ENCODE measurements around the gene CD46. TPM values are rescaled to one million over a fixed set of nuclear protein-coding genes. Genes with fewer than 3 reads are reported as not detected.

The CD46 gene
- polyA plus RNA-seq, 1 experiment = 61.7 TPM

GRCh38 chr1:207824691-207825408 is 73.0 kb downstream of the CD46 start:
- no peaks in the 10 kb centered on the region; the same call in 1 of the 2 replicates for H3K36me3 ChIP-seq (ENCODE audit: control insufficient read depth, insufficient read depth, low read length)
- H3K4me3 ChIP-seq (ENCODE audit: low read depth, low read length) = no peak overlapping the region
- ChIA-PET CTCF (interaction anchor here (0.7 to 20.7 kb wide), 11 partner anchors 8 to 316 kb away, joined by 3 to 332 read pairs (median 4); no protein-coding TSS in a partner anchor), POLR2A (interaction anchor here (0.6 kb wide), 1 partner anchor 44 kb away, joined by 5 read pairs; no protein-coding TSS in a partner anchor)
- no peak for TF ChIP-seq CTCF (IDR thresholded peaks at IDR 0.05; ENCODE audit: insufficient read depth, low read depth, low read length)
- no peaks in the 10 kb centered on the region for H3K27me3 ChIP-seq (ENCODE audit: control insufficient read depth, insufficient read depth, low read length)
- no peak for DNase-seq (ENCODE audit: low read depth)

GRCh38 chr1:207825409-207825695 is 73.5 kb downstream of the CD46 start:
- 0 out of 2 replicates have a peak overlapping the region, but pooled peaks have one; percentile 15 for H3K4me3 ChIP-seq (ENCODE audit: low read depth, low read length)
- no peak for TF ChIP-seq CTCF (IDR thresholded peaks at IDR 0.05; ENCODE audit: insufficient read depth, low read depth, low read length)
- POLR2A ChIA-PET = interaction anchor here (0.6 kb wide), 2 partner anchors 44 to 183 kb away, joined by 3 to 5 read pairs; no protein-coding TSS in a partner anchor
- H3K36me3 ChIP-seq (ENCODE audit: control insufficient read depth, insufficient read depth, low read length) = no peaks in the 10 kb centered on the region; the same call in 1 of the 2 replicates
- no peak for DNase-seq (ENCODE audit: low read depth)
- CTCF ChIA-PET = interaction anchor here (1.1 to 20.7 kb wide), 6 partner anchors 10 to 60 kb away, joined by 3 to 332 read pairs (median 6); no protein-coding TSS in a partner anchor
- H3K27me3 ChIP-seq (ENCODE audit: control insufficient read depth, insufficient read depth, low read length) = no peaks in the 10 kb centered on the region

GRCh38 chr1:207825719-207826556 is 74.1 kb downstream of the CD46 start:
- ChIA-PET CTCF (interaction anchor here (1.1 to 20.7 kb wide), 9 partner anchors 9 to 59 kb away, joined by 3 to 332 read pairs (median 6); no protein-coding TSS in a partner anchor), POLR2A (interaction anchor here (0.6 to 0.7 kb wide), 3 partner anchors 43 to 184 kb away, joined by 3 to 5 read pairs (median 4); no protein-coding TSS in a partner anchor)
- TF ChIP-seq CTCF (IDR thresholded peaks at IDR 0.05; ENCODE audit: insufficient read depth, low read depth, low read length) = no peak
- no peaks in the 10 kb centered on the region; the same call in 1 of the 2 replicates for H3K36me3 ChIP-seq (ENCODE audit: control insufficient read depth, insufficient read depth, low read length)
- DNase-seq (ENCODE audit: low read depth) = no peak
- H3K4me3 ChIP-seq (ENCODE audit: low read depth, low read length) = peak overlapping the region; percentile 15
- no peaks in the 10 kb centered on the region for H3K27me3 ChIP-seq (ENCODE audit: control insufficient read depth, insufficient read depth, low read length)

GRCh38 chr1:207826557-207827487 is 75.0 kb downstream of the CD46 start:
- Histone ChIP-seq H3K27me3 (ENCODE audit: control insufficient read depth, insufficient read depth, low read length) (no peaks in the 10 kb centered on the region), H3K36me3 (ENCODE audit: control insufficient read depth, insufficient read depth, low read length) (no peaks in the 10 kb centered on the region), H3K4me3 (ENCODE audit: low read depth, low read length) (peak overlapping the region; percentile 6; the same call in 1 of the 2 replicates)
- no peak for TF ChIP-seq CTCF (IDR thresholded peaks at IDR 0.05; ENCODE audit: insufficient read depth, low read depth, low read length)
- CTCF ChIA-PET = interaction anchor here (0.9 to 20.7 kb wide), 19 partner anchors 10 to 138 kb away, joined by 3 to 332 read pairs (median 5); no protein-coding TSS in a partner anchor
- POLR2A ChIA-PET = interaction anchor here (0.6 to 0.7 kb wide), 2 partner anchors 49 to 167 kb away, joined by 3 to 4 read pairs; no protein-coding TSS in a partner anchor
- DNase-seq (ENCODE audit: low read depth) = no peak

All from BJ (cell line).